ENCODE measurements around the gene BRMS1.
"Not testable (repeated sequence)": the region's sequence is repeated elsewhere in the genome, so short reads cannot be mapped to it uniquely, and the experiment has no call there.

Gene BRMS1

GRCh38 chr11:66322732-66323427 is 22.0 kb downstream of the BRMS1 start:
- no peak for DNase-seq

GRCh38 chr11:66321606-66322005 is 23.3 kb downstream of the BRMS1 start:
- no peak for DNase-seq

GRCh38 chr11:66320748-66321147 is 24.2 kb downstream of the BRMS1 start:
- not testable (repeated sequence) for DNase-seq

GRCh38 chr11:66320289-66320688 is 24.6 kb downstream of the BRMS1 start:
- DNase-seq: not testable (repeated sequence)

- no peak for DNase-seq
Observed at GRCh38 chr11:66318600-66318970, 26.3 kb downstream of the BRMS1 start.

- no peak for DNase-seq
Observed at GRCh38 chr11:66317723-66318599, 26.9 kb downstream of the BRMS1 start.

- no peak for DNase-seq
Observed at GRCh38 chr11:66317322-66317722, 27.6 kb downstream of the BRMS1 start.

- DNase-seq: no peak
Observed at GRCh38 chr11:66316849-66317251, 28.1 kb downstream of the BRMS1 start, which contains the start of gene CD248. CD248 (minus strand) TSS chr11:66317044; CDS start chr11:66317027, 17 bp downstream.

- no peak for DNase-seq
Observed at GRCh38 chr11:66315921-66316811, 28.7 kb downstream of the BRMS1 start.

- DNase-seq: no peak
Observed at GRCh38 chr11:66315498-66315885, 29.4 kb downstream of the BRMS1 start.

- DNase-seq: no peak
Observed at GRCh38 chr11:66314561-66315497, 30.1 kb downstream of the BRMS1 start.

- DNase-seq: no peak
Observed at GRCh38 chr11:66314186-66314501, 30.8 kb downstream of the BRMS1 start.

- DNase-seq: no peak
Observed at GRCh38 chr11:66313321-66314185, 31.4 kb downstream of the BRMS1 start.

- peak; percentile 96 to 99 for DNase-seq
Observed at GRCh38 chr11:66312549-66313320, 32.2 kb downstream of the BRMS1 start.

- peak; percentile 98 to 99 for DNase-seq
Observed at GRCh38 chr11:66311965-66312548, 32.8 kb downstream of the BRMS1 start.

GRCh38 chr11:66311470-66311964 is 33.4 kb downstream of the BRMS1 start:
- DNase-seq: no peak

GRCh38 chr11:66310803-66311440 is 34.0 kb downstream of the BRMS1 start:
- DNase-seq: not testable (repeated sequence)

- DNase-seq: no peak
Observed at GRCh38 chr11:66310324-66310723, 34.6 kb downstream of the BRMS1 start.

- DNase-seq: no peak
Observed at GRCh38 chr11:66309475-66309874, 35.4 kb downstream of the BRMS1 start.

All from NCI-H526 (cell line).